Measurements from ENCODE around the gene MAGI2.

Gene MAGI2

GRCh38 chr7:78770422-78771410 lies 682.8 kb downstream of the MAGI2 start:
- no peak for DNase-seq

- DNase-seq: no peak
Measured at GRCh38 chr7:78769481-78770101, 683.9 kb downstream of the MAGI2 start.

- no peak for DNase-seq
Measured at GRCh38 chr7:78768859-78769258, 684.6 kb downstream of the MAGI2 start.

GRCh38 chr7:78765943-78766729 lies 687.3 kb downstream of the MAGI2 start:
- DNase-seq: no peak

- no peak for DNase-seq
Measured at GRCh38 chr7:78764571-78764970, 688.9 kb downstream of the MAGI2 start.

GRCh38 chr7:78762625-78763024 lies 690.8 kb downstream of the MAGI2 start:
- no peak for DNase-seq

- no peak for DNase-seq
Measured at GRCh38 chr7:78760620-78761355, 692.7 kb downstream of the MAGI2 start.

GRCh38 chr7:78752554-78752953 lies 700.9 kb downstream of the MAGI2 start:
- DNase-seq: no peak

- no peak for DNase-seq
Measured at GRCh38 chr7:78751253-78751652, 702.2 kb downstream of the MAGI2 start.

GRCh38 chr7:78749052-78749746 lies 704.3 kb downstream of the MAGI2 start:
- no peak for DNase-seq

- DNase-seq: no peak
Measured at GRCh38 chr7:78747592-78747991, 705.9 kb downstream of the MAGI2 start.

- no peak for DNase-seq
Measured at GRCh38 chr7:78746301-78746700, 707.2 kb downstream of the MAGI2 start.

- no peak for DNase-seq
Measured at GRCh38 chr7:78742694-78743093, 710.8 kb downstream of the MAGI2 start.

- DNase-seq: no peak
Measured at GRCh38 chr7:78736548-78736947, 716.9 kb downstream of the MAGI2 start.

- DNase-seq: no peak
Measured at GRCh38 chr7:78734626-78735025, 718.8 kb downstream of the MAGI2 start.

GRCh38 chr7:78720066-78720465 lies 733.4 kb downstream of the MAGI2 start:
- DNase-seq: no peak

- no peak for DNase-seq
Measured at GRCh38 chr7:78718212-78718611, 735.3 kb downstream of the MAGI2 start.

GRCh38 chr7:78716876-78717275 lies 736.6 kb downstream of the MAGI2 start:
- no peak for DNase-seq

GRCh38 chr7:78714356-78714755 lies 739.1 kb downstream of the MAGI2 start:
- DNase-seq: no peak

- no peak for DNase-seq
Measured at GRCh38 chr7:78712111-78712510, 741.4 kb downstream of the MAGI2 start.

- DNase-seq: no peak
Measured at GRCh38 chr7:78709658-78710057, 743.8 kb downstream of the MAGI2 start.

- no peak for DNase-seq
Measured at GRCh38 chr7:78704504-78704903, 749.0 kb downstream of the MAGI2 start.

Data from stimulated activated CD4-positive, alpha-beta T cell treated with anti-CD3 and anti-CD28 coated beads, Interleukin-15, amount 100 ng/mL, for 24 hours (primary cell).